Measurements from ENCODE around the gene RAB7B. TPM values are rescaled to one million over a fixed set of nuclear protein-coding genes. Genes with fewer than 3 reads are reported as not detected.

RAB7B gene
- total and polyA plus RNA-seq, 2 of the 4 experiments (the other 2 are of a cell fraction), result 9.1 to 14.7 TPM

GRCh38 chr1:206000641-206001339 is 2.4 kb downstream of the RAB7B start:
- DNase-seq, result peak; percentile 43
- H3K9ac ChIP-seq (ENCODE audit: low read depth, low read length), result no peak overlapping the region
- POLR2A ChIA-PET (ENCODE audit: unreplicated experiment), result no interaction called here

More at GRCh38 chr1:206000641-206001339, 2.4 kb downstream of the RAB7B start:
- in situ Hi-C loops (cut with MboI; ENCODE audit: low sequenced_read_pairs) (no loop called here), dilution Hi-C loops (cut with HindIII; ENCODE audit: low sequenced_read_pairs, unreplicated experiment) (no loop called here), intact Hi-C loops (cut with micrococcal nuclease) (no loop called here)
- Histone ChIP-seq H3K14ac (replicated peaks; ENCODE audit: low read depth, low read length) (0 out of 2 replicates have a peak overlapping the region, but pooled peaks have one; percentile 30), H3K56ac (ENCODE audit: extremely low read depth, insufficient read depth, low read length) (no peak overlapping the region; the same call in 1 of the 2 replicates), H4K5ac (ENCODE audit: low read depth, low read length) (no peak overlapping the region), H2AK9ac (replicated peaks; ENCODE audit: low read depth, low read length, poor library complexity) (peak overlapping the region; percentile 75), H4K8ac (ENCODE audit: low read depth in 2 of 2, low read length in 2 of 2) (peak overlapping the region in 1 of 2 experiments; percentile 13; a peak in 1 of 4 replicates), H2BK15ac (ENCODE audit: low read depth, low read length) (peak overlapping the region; percentile 12; the same call in 1 of the 3 replicates), H3K27me3 (ENCODE audit: control insufficient read depth, insufficient read depth, low read length) (no peaks in the 10 kb centered on the region), H3K4ac (ENCODE audit: low read depth, low read length) (peak overlapping the region; percentile 67), H3K4me3 (ENCODE audit: insufficient read depth, low read depth, low read length) (no peak overlapping the region), H2BK120ac (ENCODE audit: low read depth, low read length) (peak overlapping the region; percentile 68; the same call in 1 of the 2 replicates), H3K36me3 (ENCODE audit: control insufficient read depth, insufficient read depth, low read length) (no peaks in the 10 kb centered on the region), H3K9me1 (ENCODE audit: insufficient read depth, low read length) (peaks cover 22% of the 10 kb centered on the region), H2AK5ac (ENCODE audit: low read depth, low read length) (peak overlapping the region; percentile 59), H3K23ac (ENCODE audit: low read depth, low read length) (0 out of 2 replicates have a peak overlapping the region, but pooled peaks have one; percentile 75), H3K79me1 (ENCODE audit: low read depth in 1 of 2, low read length in 2 of 2) (peaks cover 0 to 13% of the 10 kb centered on the region in 2 experiments; a peak in 2 of 4 replicates), H3K4me1 (ENCODE audit: control insufficient read depth, insufficient read depth, low read length) (peaks cover 26% of the 10 kb centered on the region), H3K9me3 (ENCODE audit: control insufficient read depth, insufficient read depth, low read length) (no peaks in the 10 kb centered on the region), H2AFZ (replicated peaks; ENCODE audit: low read length, poor library complexity) (peak overlapping the region; percentile 14), H3K18ac (ENCODE audit: low read depth, low read length) (no peak overlapping the region), H4K91ac (ENCODE audit: insufficient read depth, low read depth, low read length) (0 out of 2 replicates have a peak overlapping the region, but pooled peaks have one; percentile 25), H2BK5ac (ENCODE audit: low read depth, low read length, poor library complexity, severe bottlenecking) (peak overlapping the region; percentile 75), H4K20me1 (ENCODE audit: insufficient read depth, low read length) (no peaks in the 10 kb centered on the region), H3K27ac (ENCODE audit: insufficient read depth, low read length) (peak overlapping the region; percentile 45), H3K4me2 (ENCODE audit: low read depth, low read length) (no peak overlapping the region), H2BK20ac (ENCODE audit: low read depth, low read length) (peak overlapping the region; percentile 58)
- no peak for ATAC-seq (ENCODE audit: low read depth)
- CTCF ChIA-PET, result no interaction called here
- 56% methylated on average over 4 of the region's 8 CpGs; no CpG with 5 or more reads in 1 of the 2 experiments for WGBS, 2 experiments (ENCODE audit: extremely low coverage in 2 of 2, insufficient read length in 1 of 2)
- BruUV-seq (replicated peaks), result no TSS peak
- TF ChIP-seq CEBPB (IDR thresholded peaks at IDR 0.05; ENCODE audit: low read depth, low read length) (no peak), MAZ (IDR thresholded peaks at IDR 0.05; ENCODE audit: borderline replicate concordance, low read depth, low read length) (no peak), MXI1 (IDR thresholded peaks at IDR 0.05; ENCODE audit: borderline replicate concordance, low read depth, low read length) (no peak), FOS (IDR thresholded peaks at IDR 0.05; ENCODE audit: low read depth, low read length) (peak; percentile 17; the same call in 1 of the 2 replicates), USF2 (IDR thresholded peaks at IDR 0.05; ENCODE audit: low read depth, low read length) (no peak), CHD1 (IDR thresholded peaks at IDR 0.05; ENCODE audit: low read depth, low read length) (no peak), MAFK (IDR thresholded peaks at IDR 0.05; ENCODE audit: low read depth, low read length) (peak; percentile 92)

Data from IMR-90 (cell line).